Brain microvascular endothelial cell (primary cell): Measurements from ENCODE around the gene CREB5.

Experiments used
- DNase-seq: peaks from one replicate; pipeline ENCODE4 v3.0.0-alpha.2; 2020
- H3K27ac ChIP-seq: fragments of 250-450 bp; sonication (Bioruptor Pico); 2 replicates; pipeline ENCODE4 v1.5.1; 2020; ENCODE audit warnings: mild to moderate bottlenecking, moderate library complexity
- H3K27me3 ChIP-seq: fragments of 250-450 bp; sonication (Bioruptor Pico); replicated peaks from 2 replicates; pipeline ENCODE4 v1.5.1; 2020; ENCODE audit warnings: mild to moderate bottlenecking
- H3K36me3 ChIP-seq: fragments of 250-450 bp; sonication (Bioruptor Pico); replicated peaks from 2 replicates; pipeline ENCODE4 v1.5.1; 2020; ENCODE audit warnings: mild to moderate bottlenecking
- H3K4me3 ChIP-seq: 2 replicates; pipeline ENCODE4 v1.5.1; 2011; ENCODE audit warnings: low read depth, mild to moderate bottlenecking, control low read depth, low read length, moderate library complexity
- CTCF ChIP-seq: IDR thresholded peaks from 2 replicates; pipeline ENCODE4 v1.5.1; 2011; ENCODE audit warnings: low read depth, mild to moderate bottlenecking, moderate library complexity, low read length, control low read depth, inconsistent platforms; ENCODE audit errors: missing control alignments
- in situ Hi-C: cut with HindIII; loops from 2 replicates; pipeline ENCODE4 v1.10.0; 2017; ENCODE audit warnings: low sequenced_read_pairs, low pct_ligation_motif_present

CREB5 gene

GRCh38 chr7:28732071-28732869 is 320.0 kb downstream of the CREB5 start:
- Histone ChIP-seq H3K27ac (no peak overlapping the region), H3K36me3 (no peaks in the 10 kb centered on the region)
- DNase-seq, result peak; percentile 77

DNA sequence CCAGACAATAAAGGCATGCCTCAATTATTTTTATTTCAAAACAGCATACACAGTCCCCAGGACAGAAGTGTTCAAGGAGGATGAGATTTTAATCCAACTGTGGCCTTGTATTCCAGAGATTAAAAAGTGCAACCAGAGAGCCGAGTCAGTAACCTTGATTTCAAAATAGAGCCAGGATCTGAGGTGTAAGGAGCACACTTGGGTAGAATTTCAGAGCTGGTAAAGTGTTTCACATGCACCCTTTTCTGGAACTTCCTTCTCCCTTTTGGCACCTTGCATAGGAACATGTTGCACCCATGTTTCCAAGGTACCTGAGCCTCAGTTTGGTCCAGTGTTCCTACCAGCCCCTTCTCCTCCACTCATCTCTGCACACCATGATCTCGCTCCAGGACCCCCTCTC is 320.7 kb downstream of the CREB5 start:
- H3K27ac ChIP-seq, result no peak overlapping the region
- DNase-seq, result no peak
- in situ Hi-C loops, result no loop called here
- H3K36me3 ChIP-seq, result no peaks in the 10 kb centered on the region
- H3K27me3 ChIP-seq, result no peaks in the 10 kb centered on the region
- H3K4me3 ChIP-seq, result no peak overlapping the region
- TF ChIP-seq CTCF, result no peak

More at GRCh38 chr7:28732071-28732869, 320.0 kb downstream of the CREB5 start:
- Histone ChIP-seq H3K27me3 (no peaks in the 10 kb centered on the region), H3K4me3 (no peak overlapping the region)
- in situ Hi-C loops, result no loop called here
- TF ChIP-seq CTCF, result no peak

GRCh38 chr7:28738412-28738811 is 326.1 kb downstream of the CREB5 start:
- DNase-seq, result no peak
- in situ Hi-C loops, result no loop called here
- no peak overlapping the region for H3K27ac ChIP-seq
- no peak overlapping the region for H3K4me3 ChIP-seq
- no peak for TF ChIP-seq CTCF
- H3K36me3 ChIP-seq, result no peaks in the 10 kb centered on the region
- H3K27me3 ChIP-seq, result no peaks in the 10 kb centered on the region

GRCh38 chr7:28739128-28739527 is 326.8 kb downstream of the CREB5 start:
- in situ Hi-C loops, result no loop called here
- no peak overlapping the region for H3K27ac ChIP-seq
- H3K36me3 ChIP-seq, result no peaks in the 10 kb centered on the region
- no peak for TF ChIP-seq CTCF
- no peak overlapping the region for H3K4me3 ChIP-seq
- DNase-seq, result no peak
- H3K27me3 ChIP-seq, result no peaks in the 10 kb centered on the region

DNA sequence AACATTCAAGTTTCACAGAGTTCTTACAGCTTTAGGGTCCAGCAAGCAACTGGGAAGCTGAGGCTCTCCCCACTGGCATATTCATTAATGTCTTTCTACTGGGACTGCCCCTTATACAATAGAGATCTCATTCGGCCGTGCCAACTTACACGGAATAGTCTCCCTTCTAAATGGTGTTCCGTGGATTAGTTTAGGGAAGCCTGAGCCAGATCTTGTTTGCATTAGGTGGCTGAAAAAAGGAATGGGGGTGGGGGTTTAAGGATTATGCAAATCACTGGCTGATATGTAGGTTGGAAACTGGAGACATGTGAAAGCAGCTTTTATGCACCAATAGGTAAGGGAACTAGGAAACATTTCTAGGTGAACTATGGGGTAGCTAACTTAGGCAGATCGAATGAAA is 327.5 kb downstream of the CREB5 start:
- Histone ChIP-seq H3K27me3 (no peaks in the 10 kb centered on the region), H3K36me3 (no peaks in the 10 kb centered on the region), H3K27ac (no peak overlapping the region), H3K4me3 (no peak overlapping the region)
- TF ChIP-seq CTCF, result no peak
- in situ Hi-C loops, result no loop called here
- DNase-seq, result no peak

DNA sequence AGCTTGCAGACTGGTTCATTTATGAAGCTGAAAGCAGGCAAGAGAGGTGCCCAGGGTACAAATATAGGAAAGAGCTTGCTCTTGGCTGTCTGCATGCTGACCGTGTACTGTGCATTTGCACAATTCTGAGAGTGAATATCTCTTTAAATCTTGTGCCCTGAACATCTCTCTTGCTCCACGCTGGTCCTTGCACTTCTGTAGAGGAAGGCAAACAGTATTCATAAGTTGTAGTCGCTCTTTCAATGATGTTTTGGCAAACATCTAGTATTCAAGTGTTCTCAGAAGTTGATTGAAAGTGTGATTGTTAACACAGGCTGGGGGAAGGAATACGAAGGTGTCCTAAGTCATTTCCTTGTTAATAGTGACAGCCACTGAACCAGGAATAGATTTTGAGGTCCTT is 332.6 kb downstream of the CREB5 start:
- no peak for TF ChIP-seq CTCF
- H3K27ac ChIP-seq, result no peak overlapping the region
- DNase-seq, result no peak
- no peaks in the 10 kb centered on the region for H3K27me3 ChIP-seq
- in situ Hi-C loops, result no loop called here
- no peaks in the 10 kb centered on the region for H3K36me3 ChIP-seq
- no peak overlapping the region for H3K4me3 ChIP-seq
